HepG2 (cell line): ENCODE data around the gene GRB7. TPM values are rescaled to one million over a fixed set of nuclear protein-coding genes. Genes with fewer than 3 reads are reported as not detected.

Experiments used
- CREB1 ChIP-seq, 2 experiments: fragments of 450-650 bp in 1 of 2; IDR thresholded peaks; 2 replicates each; pipeline ENCODE4 v1.6.1; 2016 to 2017; ENCODE audit warnings: control low read depth in 1 of 2, mild to moderate bottlenecking in 1 of 2, missing compliant biosample characterization in 1 of 2, missing genetic modification characterization in 1 of 2
- ERF ChIP-seq: IDR thresholded peaks from 2 replicates; pipeline ENCODE4 v1.6.1; 2018; ENCODE audit warnings: missing biosample characterization, missing genetic modification reagents
- FOSL2 ChIP-seq: sonication (generic); formaldehyde crosslinking; IDR thresholded peaks from 2 replicates; pipeline ENCODE4 v1.4.0; 2020; ENCODE audit warnings: missing genetic modification reagents
- HNRNPK ChIP-seq: fragments of 200-400 bp; formaldehyde crosslinking; IDR thresholded peaks from 2 replicates; pipeline ENCODE4 v1.6.1; 2018; ENCODE audit warnings: low read length, low read depth, moderate library complexity, mild to moderate bottlenecking; ENCODE audit not compliant: poor library complexity, severe bottlenecking
- MED1 ChIP-seq: sonication (generic); formaldehyde crosslinking; IDR thresholded peaks from 2 replicates; pipeline ENCODE4 v1.4.0; 2020; ENCODE audit warnings: missing genetic modification reagents
- PCBP1 ChIP-seq: fragments of 200-400 bp; formaldehyde crosslinking; IDR thresholded peaks from 2 replicates; pipeline ENCODE4 v1.6.1; 2017; ENCODE audit warnings: mild to moderate bottlenecking, low read depth, low read length, borderline replicate concordance
- PRDM10 ChIP-seq: sonication (generic); formaldehyde crosslinking; IDR thresholded peaks from 2 replicates; pipeline ENCODE4 v1.4.0; 2020; ENCODE audit warnings: low read depth, missing genetic modification reagents
- RORA ChIP-seq: sonication (generic); formaldehyde crosslinking; IDR thresholded peaks from 2 replicates; pipeline ENCODE4 v1.5.0; 2020; ENCODE audit warnings: mild to moderate bottlenecking, missing genetic modification reagents, moderate library complexity
- SIX1 ChIP-seq: sonication (generic); formaldehyde crosslinking; IDR thresholded peaks from 2 replicates; pipeline ENCODE4 v1.4.0; 2020; ENCODE audit warnings: missing genetic modification reagents, borderline replicate concordance
- SOX5 ChIP-seq: IDR thresholded peaks from 2 replicates; pipeline ENCODE4 v1.6.1; 2016; ENCODE audit warnings: borderline replicate concordance
- TMF1 ChIP-seq: sonication (generic); formaldehyde crosslinking; IDR thresholded peaks from 2 replicates; pipeline ENCODE4 v1.8.1; 2022; ENCODE audit warnings: low read depth, missing genetic modification reagents
- XRCC5 ChIP-seq: fragments of 200-400 bp; formaldehyde crosslinking; optimal IDR thresholded peaks from 2 replicates; pipeline ENCODE3; 2017; ENCODE audit warnings: mild to moderate bottlenecking, low read length
- ZBTB44 ChIP-seq: sonication (generic); formaldehyde crosslinking; IDR thresholded peaks from 2 replicates; pipeline ENCODE4 v1.4.0; 2020; ENCODE audit warnings: missing genetic modification reagents
- ZKSCAN5 ChIP-seq: sonication (generic); formaldehyde crosslinking; IDR thresholded peaks from 2 replicates; pipeline ENCODE4 v1.5.1; 2020; ENCODE audit warnings: mild to moderate bottlenecking, missing genetic modification reagents
- ZNF121 ChIP-seq: sonication (generic); formaldehyde crosslinking; IDR thresholded peaks from 2 replicates; pipeline ENCODE4 v1.5.0; 2020; ENCODE audit warnings: mild to moderate bottlenecking, missing genetic modification reagents
- ZNF362 ChIP-seq: sonication (generic); formaldehyde crosslinking; IDR thresholded peaks from 2 replicates; pipeline ENCODE4 v1.4.0; 2020; ENCODE audit warnings: missing genetic modification reagents, mild to moderate bottlenecking, borderline replicate concordance
- ZNF629 ChIP-seq: sonication (generic); formaldehyde crosslinking; conservative IDR thresholded peaks from 2 replicates; pipeline ENCODE4 v1.5.0; 2020; ENCODE audit warnings: missing genetic modification reagents
- ZNF703 ChIP-seq: sonication (generic); formaldehyde crosslinking; IDR thresholded peaks from 2 replicates; pipeline ENCODE4 v1.5.1; 2020; ENCODE audit warnings: missing genetic modification reagents, mild to moderate bottlenecking, moderate library complexity, borderline replicate concordance
- ZNF780A ChIP-seq: sonication (generic); formaldehyde crosslinking; IDR thresholded peaks from 2 replicates; pipeline ENCODE4 v1.8.0; 2022; ENCODE audit warnings: mild to moderate bottlenecking, missing genetic modification reagents, moderate library complexity
- ZNF850 ChIP-seq: sonication (generic); formaldehyde crosslinking; conservative IDR thresholded peaks from 2 replicates; pipeline ENCODE4 v1.9.0; 2021; ENCODE audit warnings: mild to moderate bottlenecking, missing genetic modification reagents
- polyA plus RNA-seq, 8 experiments: library from polyadenylated mRNA; depleted of rRNA in 3 of 8; stranded (reverse) in 7 of 8; unstranded in 1 of 8; fragments of >200 nt; fragmentation: Illumina TruSeq in 4 of 8; extraction: Trizol in 4 of 8; gene quantifications; 2 replicates each; pipeline versions ENCODE4 v1.2.1 to v1.2.3, GENCODE V29; 2011 to 2016; ENCODE audit warnings: low read depth in 4 of 8, missing spikeins in 1 of 8, mixed read lengths in 1 of 8; ENCODE audit not compliant: insufficient read depth in 1 of 8
- total RNA-seq, 5 experiments: library from RNA; depleted of rRNA; stranded (reverse); fragments of >200 nt; fragmentation: Illumina TruSeq; extraction: Trizol; gene quantifications; 2 replicates each; pipeline ENCODE4 v1.2.3, GENCODE V29; 2016; ENCODE audit warnings: low read depth in 1 of 5
- TF ChIP-seq, protein P1 (sequence below): sonication (generic); formaldehyde crosslinking; IDR thresholded peaks from 2 replicates; pipeline ENCODE4 v1.4.0; 2020; ENCODE audit warnings: missing genetic modification reagents

Gene GRB7
- total and polyA plus RNA-seq, 2 of the 13 experiments (the other 11 are each of a cell fraction or from before 2014, with no cell fraction given) = 60.2 to 77.7 TPM

- TF ChIP-seq HNRNPK (no peak), ZNF121 (CRISPR knock-in tag) (no peak), ZKSCAN5 (CRISPR knock-in tag) (no peak), XRCC5 (peak; percentile 21), SOX5 (CRISPR knock-in tag) (peak; percentile 24; the same call in 1 of the 2 replicates), RORA (CRISPR knock-in tag) (no peak), TMF1 (CRISPR knock-in tag) (no peak), FOSL2 (CRISPR knock-in tag) (peak; percentile 86), PCBP1 (no peak), CREB1 (IDR thresholded peaks at IDR 0.05) (no peak), CREB1 (CRISPR knock-in tag; IDR thresholded peaks at IDR 0.05) (no peak), ZNF850 (CRISPR knock-in tag) (no peak), ERF (0 out of 2 replicates have a peak, but pooled peaks have one; percentile 43), ZNF780A (CRISPR knock-in tag) (no peak), SIX1 (CRISPR knock-in tag) (no peak), ZBTB44 (no peak), ZNF362 (CRISPR knock-in tag) (no peak), MED1 (CRISPR knock-in tag) (peak; percentile 85), ZNF703 (CRISPR knock-in tag) (no peak), ZNF629 (CRISPR knock-in tag) (no peak; the same call in 1 of the 2 replicates), PRDM10 (peak; percentile 61)
- TF ChIP-seq, protein P1, sequence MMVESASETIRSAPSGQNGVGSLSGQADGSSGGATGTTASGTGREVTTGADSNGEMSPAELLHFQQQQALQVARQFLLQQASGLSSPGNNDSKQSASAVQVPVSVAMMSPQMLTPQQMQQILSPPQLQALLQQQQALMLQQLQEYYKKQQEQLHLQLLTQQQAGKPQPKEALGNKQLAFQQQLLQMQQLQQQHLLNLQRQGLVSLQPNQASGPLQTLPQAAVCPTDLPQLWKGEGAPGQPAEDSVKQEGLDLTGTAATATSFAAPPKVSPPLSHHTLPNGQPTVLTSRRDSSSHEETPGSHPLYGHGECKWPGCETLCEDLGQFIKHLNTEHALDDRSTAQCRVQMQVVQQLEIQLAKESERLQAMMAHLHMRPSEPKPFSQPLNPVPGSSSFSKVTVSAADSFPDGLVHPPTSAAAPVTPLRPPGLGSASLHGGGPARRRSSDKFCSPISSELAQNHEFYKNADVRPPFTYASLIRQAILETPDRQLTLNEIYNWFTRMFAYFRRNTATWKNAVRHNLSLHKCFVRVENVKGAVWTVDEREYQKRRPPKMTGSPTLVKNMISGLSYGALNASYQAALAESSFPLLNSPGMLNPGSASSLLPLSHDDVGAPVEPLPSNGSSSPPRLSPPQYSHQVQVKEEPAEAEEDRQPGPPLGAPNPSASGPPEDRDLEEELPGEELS (CRISPR knock-in tag) = peak; percentile 49; the same call in 1 of the 2 replicates
Observed at GRCh38 chr17:39750131-39751015, 12.6 kb downstream of the GRB7 start (continued).
